NB4 (cell line): ENCODE measurements around the gene CBR1.

Experiments used
- CTCF ChIP-seq: IDR thresholded peaks from one replicate; pipeline ENCODE4 v1.5.1; 2012; ENCODE audit warnings: low read depth, low read length
- POLR2A ChIP-seq: IDR thresholded peaks from 2 replicates; pipeline ENCODE4 v1.6.1; 2011; ENCODE audit warnings: mild to moderate bottlenecking; ENCODE audit not compliant: insufficient read length; ENCODE audit errors: extremely low read depth

- no peak for TF ChIP-seq POLR2A
- no peak for TF ChIP-seq CTCF
Measured at GRCh38 chr21:36059823-36060158, 10.0 kb upstream of the CBR1 start.
